ENCODE measurements around the gene SEC23A. TPM values are rescaled to one million over a fixed set of nuclear protein-coding genes. Genes with fewer than 3 reads are reported as not detected.
"Not testable (repeated sequence)": the region's sequence is repeated elsewhere in the genome, so short reads cannot be mapped to it uniquely, and the experiment has no call there.

Gene SEC23A
- total RNA-seq, 4 donors from 2014 or later: 230 to 306 (median 249) TPM

DNA sequence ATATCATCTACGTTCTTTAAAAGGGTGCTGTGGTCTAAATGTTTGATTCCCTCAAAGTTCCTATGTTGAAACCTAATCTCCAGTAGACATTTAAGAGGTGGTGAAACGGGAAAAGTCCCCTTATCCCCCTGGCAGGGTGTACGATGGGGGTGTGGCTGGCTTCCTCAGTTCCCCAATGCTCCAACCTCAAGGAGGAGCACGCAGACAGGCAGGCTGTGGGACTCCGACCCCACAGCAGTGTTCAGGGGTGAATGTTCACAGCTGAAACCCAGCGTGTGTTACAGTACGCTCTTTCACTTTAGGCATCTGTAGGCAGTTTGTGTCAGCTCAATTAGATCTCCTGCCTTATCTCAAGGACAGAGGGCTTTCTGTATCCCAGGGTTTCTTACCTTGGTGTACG, 73.2 kb downstream of the SEC23A start:
- 89 to 91% methylated on average over 5 of the region's 8 CpGs for WGBS, 2 donors (ENCODE audit: low coverage in 1 of 2)
- no peak for TF ChIP-seq EP300 (IDR thresholded peaks at IDR 0.05)
- no peak for TF ChIP-seq POLR2AphosphoS5 (IDR thresholded peaks at IDR 0.05)
- TF ChIP-seq, protein P1, sequence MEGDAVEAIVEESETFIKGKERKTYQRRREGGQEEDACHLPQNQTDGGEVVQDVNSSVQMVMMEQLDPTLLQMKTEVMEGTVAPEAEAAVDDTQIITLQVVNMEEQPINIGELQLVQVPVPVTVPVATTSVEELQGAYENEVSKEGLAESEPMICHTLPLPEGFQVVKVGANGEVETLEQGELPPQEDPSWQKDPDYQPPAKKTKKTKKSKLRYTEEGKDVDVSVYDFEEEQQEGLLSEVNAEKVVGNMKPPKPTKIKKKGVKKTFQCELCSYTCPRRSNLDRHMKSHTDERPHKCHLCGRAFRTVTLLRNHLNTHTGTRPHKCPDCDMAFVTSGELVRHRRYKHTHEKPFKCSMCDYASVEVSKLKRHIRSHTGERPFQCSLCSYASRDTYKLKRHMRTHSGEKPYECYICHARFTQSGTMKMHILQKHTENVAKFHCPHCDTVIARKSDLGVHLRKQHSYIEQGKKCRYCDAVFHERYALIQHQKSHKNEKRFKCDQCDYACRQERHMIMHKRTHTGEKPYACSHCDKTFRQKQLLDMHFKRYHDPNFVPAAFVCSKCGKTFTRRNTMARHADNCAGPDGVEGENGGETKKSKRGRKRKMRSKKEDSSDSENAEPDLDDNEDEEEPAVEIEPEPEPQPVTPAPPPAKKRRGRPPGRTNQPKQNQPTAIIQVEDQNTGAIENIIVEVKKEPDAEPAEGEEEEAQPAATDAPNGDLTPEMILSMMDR (IDR thresholded peaks at IDR 0.05): no peak
- no peak for TF ChIP-seq POLR2A (IDR thresholded peaks at IDR 0.05)
- Histone ChIP-seq H3K4me3 (no peak overlapping the region), H3K4me1 (no peaks in the 10 kb centered on the region), H3K27me3 (no peaks in the 10 kb centered on the region), H3K36me3 (peaks cover 0 to 53% of the 10 kb centered on the region in 2 donors), H3K9me3 (no peaks in the 10 kb centered on the region), H3K27ac (no peak overlapping the region)
- ATAC-seq: no peak

DNA sequence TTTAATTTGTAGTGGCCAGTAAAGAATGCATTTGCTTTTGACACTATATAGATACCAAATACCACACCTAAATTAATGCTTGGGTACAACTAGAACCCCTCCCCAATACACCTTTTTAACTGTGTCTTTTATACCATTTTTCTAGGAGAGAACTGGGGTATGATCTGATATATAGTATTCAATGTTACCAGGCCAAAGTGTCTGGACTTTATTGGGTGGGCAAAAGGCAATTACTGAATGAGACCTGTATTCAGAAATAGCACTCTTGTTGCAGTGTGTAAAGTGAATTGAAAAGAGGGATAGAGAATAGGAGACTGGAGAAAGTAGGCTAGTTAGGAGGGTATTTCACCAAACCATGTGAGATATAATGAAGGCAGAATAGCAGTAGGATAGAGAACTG, 74.4 kb downstream of the SEC23A start:
- no peak for ATAC-seq
- H3K27ac ChIP-seq: no peak overlapping the region
- H3K4me1 ChIP-seq: no peaks in the 10 kb centered on the region
- H3K9me3 ChIP-seq: no peaks in the 10 kb centered on the region
- H3K36me3 ChIP-seq: peaks cover 0 to 44% of the 10 kb centered on the region in 2 donors
- H3K4me3 ChIP-seq: no peak overlapping the region
- no peak for TF ChIP-seq POLR2A (IDR thresholded peaks at IDR 0.05)
- no peak for TF ChIP-seq EP300 (IDR thresholded peaks at IDR 0.05)
- TF ChIP-seq, protein P1 (IDR thresholded peaks at IDR 0.05): no peak
- no peak for TF ChIP-seq POLR2AphosphoS5 (IDR thresholded peaks at IDR 0.05)
- H3K27me3 ChIP-seq: no peaks in the 10 kb centered on the region

DNA sequence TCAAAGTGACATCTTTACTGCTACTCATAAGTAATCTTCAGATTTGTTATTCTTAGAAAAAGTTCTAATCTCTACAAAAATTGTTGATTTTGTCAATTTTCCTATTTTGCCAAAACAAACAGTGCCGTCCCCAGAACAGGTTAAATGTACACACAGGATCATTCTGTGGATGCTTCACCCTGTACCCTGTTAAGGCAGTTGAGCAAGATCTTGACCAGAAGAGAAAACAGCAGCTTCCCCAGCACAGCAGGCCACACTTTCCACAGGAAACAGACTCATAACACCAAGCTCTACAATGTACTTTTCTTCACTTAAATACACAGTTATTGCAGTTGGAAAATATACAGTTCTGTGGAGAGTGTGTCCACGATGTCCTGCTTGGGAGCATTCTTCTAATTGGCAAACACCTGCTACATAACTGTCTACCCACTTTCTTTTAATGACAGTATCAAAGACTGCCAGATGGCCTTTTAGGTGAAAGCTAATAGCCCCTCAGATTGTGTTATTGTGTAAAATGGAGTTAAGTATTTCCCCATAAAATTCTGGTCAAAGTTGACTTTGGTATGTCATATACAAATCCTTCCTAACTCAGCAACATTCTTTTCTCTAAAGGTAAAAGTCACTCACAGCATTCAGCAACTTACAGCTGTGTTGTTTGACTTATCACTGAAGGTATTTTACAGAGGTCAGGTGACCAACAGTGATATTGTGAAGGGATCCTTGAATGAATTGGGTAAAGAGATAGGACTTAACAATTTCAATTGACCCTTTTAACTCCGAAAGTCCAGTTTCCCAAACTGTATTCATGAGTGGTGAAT, 77.0 kb downstream of the SEC23A start:
- Histone ChIP-seq H3K4me1 (no peaks in the 10 kb centered on the region), H3K36me3 (peaks cover 0 to 18% of the 10 kb centered on the region in 2 donors), H3K27me3 (no peaks in the 10 kb centered on the region), H3K27ac (no peak overlapping the region), H3K9me3 (no peaks in the 10 kb centered on the region), H3K4me3 (no peak overlapping the region)
- 64 to 90% methylated on average over 2 to 3 of the region's 3 CpGs for WGBS, 2 donors (ENCODE audit: low coverage in 1 of 2)
- TF ChIP-seq, protein P1 (IDR thresholded peaks at IDR 0.05): no peak
- no peak for TF ChIP-seq EP300 (IDR thresholded peaks at IDR 0.05)
- no peak for ATAC-seq

DNA sequence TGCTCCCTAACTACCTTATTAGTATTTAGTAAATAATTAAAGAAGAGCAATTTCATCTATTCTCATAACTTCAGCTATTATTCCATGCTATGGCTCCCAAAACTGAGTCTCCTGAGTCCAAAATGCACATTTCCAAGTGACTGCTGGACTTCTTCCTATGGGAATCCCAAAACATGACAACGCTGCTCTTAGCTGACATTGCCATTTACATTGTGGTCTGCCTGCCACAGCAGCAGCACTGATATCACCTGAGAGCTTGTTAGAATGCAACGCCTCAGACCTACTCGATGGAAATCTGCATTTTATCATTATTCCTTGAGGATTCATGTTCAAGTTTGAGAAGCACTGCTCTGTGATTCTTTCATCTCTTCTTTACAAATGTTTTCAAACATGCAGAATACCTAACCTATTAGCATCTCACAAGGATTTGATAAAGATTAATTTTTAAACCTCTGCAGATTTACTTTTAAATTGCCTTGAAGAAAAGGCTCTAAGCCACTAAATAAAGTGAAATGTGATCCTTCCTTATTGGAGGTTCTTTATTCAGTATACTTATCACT, 77.7 kb downstream of the SEC23A start:
- no peaks in the 10 kb centered on the region for H3K4me1 ChIP-seq
- 80 to 100% methylated on average over 1 to 3 of the region's 3 CpGs for WGBS, 2 donors (ENCODE audit: low coverage in 1 of 2)
- H3K36me3 ChIP-seq: peaks cover 0 to 11% of the 10 kb centered on the region in 2 donors
- no peak for ATAC-seq
- no peak overlapping the region for H3K27ac ChIP-seq
- H3K4me3 ChIP-seq: no peak overlapping the region
- H3K9me3 ChIP-seq: no peaks in the 10 kb centered on the region
- no peaks in the 10 kb centered on the region for H3K27me3 ChIP-seq
- TF ChIP-seq EP300 (IDR thresholded peaks at IDR 0.05): no peak
- TF ChIP-seq POLR2A (IDR thresholded peaks at IDR 0.05): no peak

GRCh38 chr14:39023939-39024871, 78.8 kb downstream of the SEC23A start:
- WGBS, 2 donors (ENCODE audit: low coverage in 1 of 2): 83 to 91% methylated on average over 10 to 12 of the region's 12 CpGs
- ATAC-seq: no peak
- no peak overlapping the region for H3K4me3 ChIP-seq
- H3K27me3 ChIP-seq: no peaks in the 10 kb centered on the region
- no peaks in the 10 kb centered on the region for H3K36me3 ChIP-seq
- no peak overlapping the region for H3K27ac ChIP-seq
- H3K9me3 ChIP-seq: no peaks in the 10 kb centered on the region
- no peak for TF ChIP-seq POLR2AphosphoS5 (IDR thresholded peaks at IDR 0.05)
- no peaks in the 10 kb centered on the region for H3K4me1 ChIP-seq

DNA sequence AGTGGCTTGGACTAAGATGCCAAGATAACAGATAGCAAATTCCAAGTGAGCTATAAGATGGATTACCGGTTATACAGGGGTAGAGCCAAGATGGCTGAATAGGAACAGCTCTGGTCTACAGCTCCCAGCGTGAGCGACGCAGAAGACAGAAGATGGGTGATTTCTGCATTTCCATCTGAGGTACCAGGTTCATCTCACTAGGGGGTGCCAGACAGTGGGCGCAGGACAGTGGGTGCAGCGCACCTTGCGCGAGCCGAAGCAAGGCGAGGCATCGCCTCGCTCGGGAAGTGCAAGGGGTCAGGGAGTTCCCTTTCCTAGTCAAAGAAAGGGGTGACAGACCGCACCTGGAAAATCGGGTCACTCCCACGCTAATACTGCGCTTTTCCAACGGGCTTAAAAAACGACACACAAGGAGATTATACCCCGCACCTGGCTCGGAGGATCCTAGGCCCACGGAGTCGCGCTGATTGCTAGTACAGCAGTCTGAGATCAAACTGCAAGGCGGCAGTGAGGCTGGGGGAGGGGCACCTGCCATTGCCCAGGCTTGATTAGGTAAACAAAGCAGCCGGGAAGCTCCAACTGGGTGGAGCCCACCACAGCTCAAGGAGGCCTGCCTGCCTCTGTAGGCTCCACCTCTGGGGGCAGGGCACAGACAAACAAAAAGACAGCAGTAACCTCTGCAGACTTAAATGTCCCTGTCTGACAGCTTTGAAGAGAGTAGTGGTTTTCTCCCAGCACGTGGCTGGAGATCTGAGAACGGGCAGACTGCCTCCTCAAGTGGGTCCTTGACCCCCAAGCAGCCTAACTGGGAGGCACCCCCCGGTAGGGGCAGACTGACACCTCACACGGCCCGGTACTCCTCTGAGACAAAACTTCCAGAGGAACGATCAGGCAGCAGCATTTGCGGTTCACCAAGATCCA, 85.7 kb downstream of the SEC23A start:
- WGBS, 2 donors (ENCODE audit: low coverage in 1 of 2): 67 to 94% methylated on average over 6 to 9 of the region's 33 CpGs
- not testable (repeated sequence) for H3K9me3 ChIP-seq, H3K4me3 ChIP-seq

More for the DNA sequence above, 85.7 kb downstream of the SEC23A start:
- H3K4me1 ChIP-seq, H3K36me3 ChIP-seq, H3K27ac ChIP-seq, H3K27me3 ChIP-seq, ATAC-seq: not testable (repeated sequence)
